GM19023 (cell line): ENCODE measurements around the gene MESP2.

ENCODE experiments used
- ATAC-seq: cut with Tn5 transposase; IDR thresholded peaks from one replicate; pipeline ENCODE4 v1.9.1; 2021; ENCODE audit warnings: mild to moderate bottlenecking, moderate library complexity; ENCODE audit not compliant: unreplicated experiment

MESP2 gene

GRCh38 chr15:89799011-89799911, 23.1 kb downstream of the MESP2 start:
- no peak for ATAC-seq

- no peak for ATAC-seq
These were observed 23.9 kb downstream of the MESP2 start for GRCh38 chr15:89799918-89800498.

GRCh38 chr15:89801471-89802195, 25.5 kb downstream of the MESP2 start:
- ATAC-seq, result no peak

DNA sequence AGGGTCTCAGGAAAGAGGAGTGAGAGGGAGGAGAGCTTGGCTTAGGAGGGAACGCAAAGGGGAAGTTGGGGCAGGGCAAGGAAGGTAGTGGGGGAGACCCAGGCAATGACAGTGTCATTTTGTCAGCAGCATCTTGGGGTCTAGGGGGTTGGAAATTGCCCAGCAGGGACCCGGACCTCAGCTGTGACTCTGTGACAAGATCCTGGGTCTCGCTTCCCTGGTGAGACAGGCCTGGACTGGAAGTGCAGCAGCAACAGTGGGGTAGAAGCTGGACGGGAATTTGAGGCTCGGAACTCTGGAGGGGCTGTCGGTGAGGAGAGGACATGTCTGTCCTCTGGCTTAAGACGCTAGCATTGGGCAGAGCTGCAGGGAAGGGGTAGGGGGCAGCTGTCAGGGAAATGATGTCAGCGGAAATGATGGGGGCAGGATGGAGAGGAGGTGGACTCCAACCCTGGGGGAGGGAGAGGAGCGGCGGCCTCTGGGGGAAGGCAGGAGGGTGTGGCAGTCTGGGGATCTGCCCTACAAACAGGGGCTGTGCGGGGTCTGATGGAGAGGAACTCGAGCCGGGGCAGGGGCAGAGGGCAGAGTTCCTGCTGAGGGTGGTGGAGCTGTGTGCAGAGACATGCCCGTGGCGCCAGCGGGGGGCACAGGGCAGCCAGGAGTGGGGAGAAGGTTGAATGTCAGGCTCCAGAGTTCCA, 26.2 kb downstream of the MESP2 start:
- ATAC-seq, result no peak

DNA sequence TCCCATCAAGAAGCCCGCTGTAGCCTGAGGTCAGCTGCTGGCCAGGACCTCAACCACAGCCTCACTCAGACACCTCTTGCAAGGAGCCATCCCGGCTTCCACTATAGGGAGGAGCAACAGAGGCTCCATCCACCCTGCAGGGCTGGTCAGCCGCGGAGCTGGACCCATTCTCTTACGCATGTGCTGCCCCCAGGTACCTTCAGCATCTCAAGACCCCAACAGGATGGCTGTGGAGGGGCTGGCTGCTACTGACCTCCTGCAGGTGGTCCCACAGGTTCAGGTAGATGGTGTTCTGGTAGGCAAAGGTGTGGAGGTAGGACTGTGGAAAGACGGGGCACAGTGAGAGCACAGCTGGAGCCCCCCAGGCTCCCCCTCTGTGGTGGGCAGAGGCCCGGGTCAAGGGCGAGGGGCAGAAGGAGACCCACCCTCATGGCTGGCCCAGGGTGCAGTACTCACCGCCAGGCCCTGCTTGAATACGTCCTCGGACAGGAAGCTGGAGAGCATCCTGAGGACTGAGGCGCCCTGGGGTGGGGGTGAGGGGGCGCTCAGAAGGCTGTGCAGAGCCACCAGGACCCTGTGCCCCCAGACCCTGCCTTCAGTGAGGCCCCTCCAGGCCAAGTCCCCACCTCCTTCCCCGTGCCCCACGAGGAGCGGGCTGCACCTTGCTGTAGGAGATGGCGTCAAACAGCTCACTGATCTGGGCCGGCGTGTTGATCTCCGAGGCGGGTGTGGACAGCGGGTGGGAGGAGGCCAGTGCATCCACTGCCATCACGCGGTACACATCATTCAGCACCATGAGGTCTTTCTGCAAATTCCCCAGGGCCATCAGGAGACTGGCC, 27.1 kb downstream of the MESP2 start:
- ATAC-seq, result no peak

DNA sequence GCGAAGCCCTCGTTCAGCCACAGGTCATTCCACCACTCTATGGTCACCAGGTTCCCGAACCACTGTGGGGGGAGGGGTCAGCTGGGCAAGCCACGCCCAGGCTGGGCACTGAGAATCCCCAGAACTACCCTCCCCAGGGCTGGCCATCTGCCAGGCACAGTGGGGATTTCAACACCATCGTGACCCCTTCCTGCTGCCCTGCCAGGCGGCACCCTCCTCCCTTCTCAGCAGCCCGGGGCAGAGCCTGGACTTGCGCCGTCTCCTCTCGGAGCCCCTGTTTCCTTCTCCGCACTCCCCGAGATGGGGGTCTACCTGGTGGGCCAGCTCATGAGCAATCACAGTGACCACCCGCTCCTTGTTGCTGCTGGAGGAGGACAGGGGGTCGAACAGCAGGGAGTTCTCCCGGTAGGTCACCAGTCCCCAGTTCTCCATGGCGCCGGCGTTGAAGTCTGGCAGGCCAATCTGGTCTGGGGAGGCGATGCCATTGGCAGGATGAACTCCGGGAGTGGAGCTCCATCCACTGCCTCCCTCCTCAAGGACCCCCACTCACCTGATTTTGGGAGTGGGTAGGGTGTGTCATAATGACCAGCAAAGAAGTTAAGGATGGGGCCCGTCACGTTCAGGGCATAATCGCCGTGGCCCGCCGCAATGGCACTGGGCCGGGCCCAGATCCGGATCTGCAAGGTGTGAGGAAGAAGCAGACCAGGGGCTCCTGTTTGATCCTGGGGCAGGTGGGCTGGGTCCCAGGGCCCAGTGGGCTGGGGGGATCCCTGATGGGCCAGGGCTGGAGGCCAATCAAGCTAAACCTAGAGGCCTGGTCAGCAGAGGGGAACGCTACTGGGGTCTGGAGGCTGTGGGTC, 28.0 kb downstream of the MESP2 start:
- no peak for ATAC-seq

DNA sequence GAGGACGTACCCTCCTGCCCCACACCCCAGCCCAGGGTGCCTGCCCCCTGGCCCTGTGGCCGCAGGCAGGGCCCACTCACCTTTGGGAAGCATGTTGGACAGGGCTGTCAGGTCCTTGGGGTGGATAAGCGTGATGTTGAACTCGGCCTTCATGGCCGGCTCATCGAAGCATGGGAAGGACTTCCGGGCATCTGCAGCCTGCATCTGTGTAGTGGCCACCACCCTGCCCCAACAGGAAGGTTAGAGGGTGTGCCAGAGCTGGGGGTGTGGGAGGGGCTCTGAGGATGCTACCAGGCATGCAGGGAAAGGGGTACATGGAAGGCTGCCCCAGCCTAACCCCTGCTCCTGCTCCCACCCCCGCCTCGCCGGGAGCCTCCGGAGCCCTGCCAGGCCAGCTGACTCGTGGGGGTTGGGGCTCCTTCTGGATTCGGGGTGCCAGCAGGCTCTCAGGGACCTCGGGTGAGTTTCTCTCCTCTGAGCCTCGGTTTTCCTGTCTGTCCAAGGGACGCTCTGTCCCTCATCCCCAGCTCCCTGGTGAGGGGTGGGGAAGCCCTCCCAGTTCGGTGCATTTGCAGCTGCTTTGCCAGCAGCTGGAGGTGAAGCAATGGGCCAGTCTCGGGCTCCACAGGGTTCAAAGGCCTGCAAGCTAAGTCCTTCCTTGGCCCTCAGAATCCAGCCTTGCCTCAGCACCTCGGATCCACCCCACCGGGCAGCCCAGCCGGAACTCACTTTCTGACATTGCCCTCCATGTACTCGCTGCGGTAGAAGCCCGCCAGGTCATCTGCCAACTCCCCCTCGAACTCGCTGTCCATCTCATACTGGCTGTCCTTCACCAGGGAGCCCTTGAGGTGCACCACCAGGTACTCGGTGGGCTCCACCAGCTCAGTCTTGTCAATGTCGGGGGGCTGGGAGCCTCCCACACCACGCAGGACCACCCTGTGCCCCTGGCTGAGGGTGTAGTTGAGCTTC, 29.4 kb downstream of the MESP2 start:
- no peak for ATAC-seq

DNA sequence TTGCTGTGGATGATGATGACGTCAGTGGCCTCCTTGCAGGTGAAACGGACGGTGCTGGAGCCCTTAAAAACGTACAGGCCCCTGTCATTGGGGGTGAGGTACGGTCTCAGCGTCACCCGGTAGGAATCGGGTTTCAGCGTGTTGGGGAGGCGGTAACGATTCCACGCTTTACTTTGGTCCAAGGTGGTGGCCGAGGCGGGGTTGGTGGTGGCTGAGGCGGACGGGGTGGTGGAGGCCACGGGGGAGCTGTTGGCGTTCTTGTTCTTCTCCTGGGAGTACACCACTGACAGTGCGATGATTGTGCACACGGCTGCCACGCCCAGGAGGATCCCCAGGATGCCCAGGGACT, 30.1 kb downstream of the MESP2 start:
- no peak for ATAC-seq

- ATAC-seq, result no peak
These were observed 30.7 kb downstream of the MESP2 start for GRCh38 chr15:89806559-89807550.

DNA sequence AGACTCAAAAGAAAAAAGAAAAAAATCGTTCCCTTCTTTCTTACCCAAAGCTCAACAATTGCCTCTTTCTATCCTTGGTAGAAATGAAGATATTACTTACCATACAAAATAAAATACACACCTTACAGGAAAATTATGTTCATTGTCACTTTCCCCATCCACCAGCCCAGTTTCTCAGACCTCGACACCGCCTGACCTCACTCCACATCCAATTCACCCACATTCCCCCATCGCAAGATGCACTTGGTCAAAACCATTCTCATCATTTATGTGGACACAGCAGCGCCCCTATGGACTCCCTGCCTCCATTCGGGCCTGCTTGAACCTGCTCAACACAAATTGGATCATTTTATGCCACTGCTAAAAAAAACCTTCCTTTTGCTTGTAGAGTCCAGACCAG, 31.6 kb downstream of the MESP2 start:
- ATAC-seq, result no peak

DNA sequence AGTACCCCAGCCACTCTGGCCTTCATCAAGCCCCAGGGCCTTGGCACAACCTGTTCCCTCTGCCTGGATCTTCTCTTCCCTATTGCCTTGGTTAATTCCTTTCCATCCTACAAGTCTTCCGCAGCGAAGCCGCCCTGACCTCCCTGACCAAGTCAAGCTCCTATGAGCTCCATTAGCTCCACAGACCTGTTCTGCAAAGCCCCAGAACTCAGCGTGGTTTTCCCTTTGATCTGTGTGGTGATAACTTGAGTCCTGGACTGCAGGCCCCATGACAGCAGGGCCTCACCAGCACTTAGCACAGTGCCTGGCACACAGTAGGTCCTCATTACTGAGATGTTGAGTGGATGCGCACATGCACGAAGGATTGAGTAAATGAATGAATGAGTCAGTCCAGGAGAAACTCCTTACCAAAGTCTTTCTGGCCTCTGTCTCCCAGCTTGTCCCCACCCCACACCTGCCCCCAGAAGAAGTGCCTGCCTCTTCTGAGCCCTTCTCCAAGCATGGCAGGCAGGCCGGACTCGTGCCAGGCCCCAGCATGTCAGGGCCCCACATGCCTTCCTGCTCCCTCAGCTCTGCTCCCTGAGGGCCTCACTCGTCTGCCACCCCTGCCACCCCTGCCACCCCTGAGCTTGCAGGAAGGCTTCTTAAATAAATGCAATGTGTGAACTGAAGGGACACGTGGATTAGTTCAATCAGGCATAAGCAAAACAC, 32.2 kb downstream of the MESP2 start:
- ATAC-seq, result no peak

- no peak for ATAC-seq
These were observed 33.1 kb downstream of the MESP2 start for GRCh38 chr15:89809093-89809786.

GRCh38 chr15:89809787-89810148, 33.6 kb downstream of the MESP2 start:
- no peak for ATAC-seq

DNA sequence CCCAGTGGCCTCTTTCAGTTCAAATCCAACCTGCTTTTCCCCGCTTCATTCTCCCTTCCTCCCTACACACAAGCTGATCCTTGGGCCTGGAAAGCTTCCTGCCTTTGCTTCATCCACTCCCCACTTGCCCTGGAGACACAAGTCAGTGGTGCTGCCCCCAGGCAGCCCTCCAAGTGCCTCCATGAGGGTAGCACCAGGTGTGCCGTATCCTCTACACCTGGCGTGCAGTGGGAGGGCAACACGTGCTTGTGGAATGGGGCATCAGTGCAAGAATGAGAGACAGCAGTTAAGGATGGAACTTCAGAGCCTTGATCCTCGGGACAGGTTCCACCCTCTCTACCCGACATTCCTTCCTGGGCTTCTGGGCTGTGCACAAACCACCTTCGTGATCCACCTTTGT, 34.7 kb downstream of the MESP2 start:
- ATAC-seq, result no peak

- ATAC-seq, result no peak
These were observed 36.1 kb downstream of the MESP2 start for GRCh38 chr15:89812011-89812846.
